SK-N-MC (cell line): ENCODE results near the gene RAB5A.

Experiments used
- EZH2 ChIP-seq: fragments of 200-600 bp; sonication (generic); IDR thresholded peaks from one replicate; pipeline ENCODE4 v1.6.1; 2017; ENCODE audit warnings: antibody characterized with exemption
- FOXP2 ChIP-seq: optimal IDR thresholded peaks from 2 replicates; pipeline ENCODE3; 2011; ENCODE audit warnings: mild to moderate bottlenecking, moderate library complexity; ENCODE audit not compliant: insufficient read depth; ENCODE audit errors: extremely low read length, control extremely low read depth
- POLR2AphosphoS5 ChIP-seq: IDR thresholded peaks from 2 replicates; pipeline ENCODE4 v1.6.1; 2012; ENCODE audit warnings: mild to moderate bottlenecking, low read depth, low read length, borderline replicate concordance

DNA sequence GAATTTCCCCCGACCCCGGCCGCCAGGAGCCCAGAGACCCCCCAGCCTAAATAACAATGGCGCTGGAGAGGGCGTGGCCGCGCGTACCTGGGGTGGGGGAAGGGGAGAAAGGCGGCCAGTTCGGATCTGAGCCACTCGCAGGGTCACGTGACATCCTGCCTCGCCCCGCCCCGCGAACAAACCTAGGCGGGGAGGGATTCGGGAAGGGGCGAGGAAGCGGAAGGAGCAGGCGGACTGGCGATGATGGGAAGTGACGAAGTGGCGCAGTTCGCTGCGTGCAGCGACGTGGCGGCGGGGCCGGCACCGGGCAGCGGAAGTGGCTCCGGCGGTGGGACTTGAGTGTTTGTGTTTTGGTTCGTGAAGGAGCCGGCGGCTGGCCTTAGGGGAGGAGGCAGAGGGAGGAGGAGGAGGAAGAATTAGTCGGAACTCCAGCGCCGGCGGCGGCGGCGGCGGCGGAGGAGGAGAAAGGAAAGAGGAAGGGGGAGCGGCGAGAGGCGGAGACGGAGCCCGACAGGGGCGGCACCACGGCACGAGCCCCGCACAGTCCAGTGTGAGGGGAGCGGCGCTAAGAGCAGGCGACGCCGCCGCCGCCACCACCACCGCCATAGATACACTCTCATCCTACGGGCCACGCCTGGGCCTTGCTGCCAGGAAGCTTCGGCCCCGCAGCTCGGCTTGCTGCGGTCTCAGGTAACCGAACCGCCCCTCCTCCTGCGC is at the start of gene RAB5A:
- TF ChIP-seq POLR2AphosphoS5 (peak; percentile 66), EZH2 (no peak), FOXP2 (no peak)
